GM12874 (cell line): ENCODE results near the gene TMEM182.

Source experiments
- TF ChIP-seq, protein P1 (sequence below): IDR thresholded peaks from 2 replicates; pipeline ENCODE4 v1.5.1; 2011; ENCODE audit warnings: low read depth, mild to moderate bottlenecking, control low read depth, low read length, moderate library complexity; ENCODE audit not compliant: insufficient read depth

TMEM182 gene, protein sequence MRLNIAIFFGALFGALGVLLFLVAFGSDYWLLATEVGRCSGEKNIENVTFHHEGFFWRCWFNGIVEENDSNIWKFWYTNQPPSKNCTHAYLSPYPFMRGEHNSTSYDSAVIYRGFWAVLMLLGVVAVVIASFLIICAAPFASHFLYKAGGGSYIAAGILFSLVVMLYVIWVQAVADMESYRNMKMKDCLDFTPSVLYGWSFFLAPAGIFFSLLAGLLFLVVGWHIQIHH

DNA sequence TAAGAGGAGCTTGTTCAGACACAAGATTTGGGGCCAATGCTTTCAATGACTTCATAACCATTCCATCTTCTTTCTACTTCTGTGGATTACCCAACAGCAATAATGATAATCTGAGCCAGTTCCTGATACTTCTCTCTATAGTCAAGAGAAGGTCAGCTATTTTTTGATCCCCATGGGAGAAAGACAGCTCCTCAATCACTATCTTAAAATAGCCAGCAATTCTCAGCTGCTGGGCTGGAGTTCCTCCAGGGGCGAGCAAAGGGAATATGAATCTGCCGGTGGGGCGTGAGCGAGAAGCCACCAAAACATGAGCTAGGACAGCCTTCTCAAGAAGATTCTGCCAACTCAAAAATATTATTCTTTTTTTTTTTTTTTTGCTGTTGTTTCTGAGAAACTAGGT, at the start of gene TMEM182:
Gene TMEM182, plus strand, starts transcription at position 269 of the 400 bp plus-strand sequence. CDS start 187 bp downstream, outside the sequence.
- TF ChIP-seq, protein P1, sequence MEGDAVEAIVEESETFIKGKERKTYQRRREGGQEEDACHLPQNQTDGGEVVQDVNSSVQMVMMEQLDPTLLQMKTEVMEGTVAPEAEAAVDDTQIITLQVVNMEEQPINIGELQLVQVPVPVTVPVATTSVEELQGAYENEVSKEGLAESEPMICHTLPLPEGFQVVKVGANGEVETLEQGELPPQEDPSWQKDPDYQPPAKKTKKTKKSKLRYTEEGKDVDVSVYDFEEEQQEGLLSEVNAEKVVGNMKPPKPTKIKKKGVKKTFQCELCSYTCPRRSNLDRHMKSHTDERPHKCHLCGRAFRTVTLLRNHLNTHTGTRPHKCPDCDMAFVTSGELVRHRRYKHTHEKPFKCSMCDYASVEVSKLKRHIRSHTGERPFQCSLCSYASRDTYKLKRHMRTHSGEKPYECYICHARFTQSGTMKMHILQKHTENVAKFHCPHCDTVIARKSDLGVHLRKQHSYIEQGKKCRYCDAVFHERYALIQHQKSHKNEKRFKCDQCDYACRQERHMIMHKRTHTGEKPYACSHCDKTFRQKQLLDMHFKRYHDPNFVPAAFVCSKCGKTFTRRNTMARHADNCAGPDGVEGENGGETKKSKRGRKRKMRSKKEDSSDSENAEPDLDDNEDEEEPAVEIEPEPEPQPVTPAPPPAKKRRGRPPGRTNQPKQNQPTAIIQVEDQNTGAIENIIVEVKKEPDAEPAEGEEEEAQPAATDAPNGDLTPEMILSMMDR, result no peak

DNA sequence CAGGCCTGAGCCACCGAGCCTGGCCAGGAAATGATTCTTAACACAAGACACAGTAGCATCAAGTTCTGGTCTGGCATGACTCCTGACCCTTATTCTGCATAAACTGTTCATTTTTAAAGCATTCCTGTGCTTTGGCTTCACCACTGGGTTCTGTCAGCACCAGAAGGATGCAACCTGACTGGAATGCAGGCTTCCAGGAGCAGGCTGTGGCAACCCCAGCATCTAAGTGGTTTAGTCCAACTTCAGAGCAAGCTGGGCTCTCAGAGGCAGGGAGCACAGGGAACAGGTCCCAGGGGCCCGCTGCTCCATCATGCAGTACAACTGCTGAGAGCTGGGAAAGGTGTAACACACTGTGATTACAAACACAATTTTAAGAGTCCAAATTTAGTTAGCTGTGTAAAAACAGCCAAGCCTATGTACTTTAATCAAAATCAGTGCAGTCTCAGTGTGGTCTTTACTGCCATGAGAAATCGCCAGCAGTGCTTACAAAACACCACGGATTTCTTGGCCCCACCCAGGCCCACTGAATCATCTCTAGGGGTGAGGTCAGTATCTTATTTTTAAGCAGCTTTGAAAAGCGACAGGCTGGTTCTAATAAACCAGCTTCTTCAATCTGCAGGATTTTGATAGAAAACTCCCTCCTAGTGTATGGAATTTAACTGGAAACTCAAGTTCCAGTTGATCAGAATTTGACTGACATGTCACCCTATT, 44.4 kb upstream of the TMEM182 start:
- TF ChIP-seq, protein P1, result no peak

DNA sequence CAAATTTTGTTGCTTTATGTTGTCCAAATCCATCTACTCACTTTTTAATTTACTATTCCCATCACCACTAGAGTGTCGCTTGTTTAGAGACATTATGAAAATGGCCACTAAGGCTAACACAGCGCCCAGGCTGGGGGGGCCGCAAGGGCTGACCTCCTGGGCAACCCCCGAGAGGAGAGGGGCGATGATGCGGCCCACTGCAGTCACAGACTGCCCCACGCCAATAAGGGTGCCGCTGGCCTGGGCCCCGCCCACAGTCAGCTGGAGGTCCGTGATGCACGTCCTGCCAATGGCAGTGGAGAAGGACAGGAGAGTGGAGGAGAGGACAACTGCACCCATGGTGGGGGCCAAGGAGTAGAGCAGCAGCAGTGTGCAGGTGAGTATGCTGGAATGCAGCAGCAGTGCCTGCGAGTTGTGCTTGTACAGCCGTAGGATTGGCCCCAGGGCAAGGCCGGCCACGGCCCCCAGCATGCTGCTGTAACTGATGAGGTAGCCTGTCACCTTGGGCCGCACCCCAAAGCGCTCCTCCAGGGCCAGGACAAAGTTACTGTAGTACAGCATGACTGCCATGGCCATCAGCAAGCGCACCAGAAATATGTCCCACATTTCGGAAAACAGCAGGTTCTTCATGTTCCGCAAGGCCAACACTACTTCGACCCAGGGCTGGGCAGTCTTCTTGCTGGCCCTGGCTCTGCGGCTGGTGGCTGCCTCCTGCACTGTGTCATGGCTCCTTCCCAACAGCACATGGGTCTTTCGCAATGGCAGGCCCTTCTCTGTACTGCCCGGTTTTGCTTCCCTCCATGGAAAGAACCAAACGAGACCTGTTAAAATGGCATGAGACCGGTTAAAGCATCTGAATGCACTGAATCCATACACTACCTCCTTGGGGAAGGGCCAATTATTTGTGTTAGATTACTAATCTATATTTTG, 43.2 kb upstream of the TMEM182 start:
- TF ChIP-seq, protein P1, result no peak

DNA sequence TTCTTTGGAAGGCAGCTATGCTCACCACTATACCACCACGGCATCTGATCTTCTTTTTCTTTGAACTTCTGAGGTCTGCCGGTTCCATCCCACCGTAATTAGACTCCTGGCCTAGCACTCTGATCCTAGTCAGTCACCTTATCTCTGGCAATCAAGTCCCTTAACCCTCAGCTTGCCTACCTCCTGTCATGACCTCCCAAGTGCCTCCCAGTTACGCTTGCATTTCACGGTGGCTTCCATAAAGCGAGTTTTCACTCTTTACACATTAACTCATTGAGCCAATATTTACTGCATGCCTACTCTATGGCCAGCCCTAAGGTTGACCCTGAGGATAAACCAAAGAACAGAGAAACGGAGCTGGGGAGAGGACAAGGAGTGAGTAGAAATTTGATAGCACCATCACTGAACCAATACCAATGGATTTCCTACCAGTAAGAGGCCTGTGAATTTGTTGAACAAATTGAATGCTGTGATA, 37.8 kb upstream of the TMEM182 start:
- TF ChIP-seq, protein P1, result no peak

DNA sequence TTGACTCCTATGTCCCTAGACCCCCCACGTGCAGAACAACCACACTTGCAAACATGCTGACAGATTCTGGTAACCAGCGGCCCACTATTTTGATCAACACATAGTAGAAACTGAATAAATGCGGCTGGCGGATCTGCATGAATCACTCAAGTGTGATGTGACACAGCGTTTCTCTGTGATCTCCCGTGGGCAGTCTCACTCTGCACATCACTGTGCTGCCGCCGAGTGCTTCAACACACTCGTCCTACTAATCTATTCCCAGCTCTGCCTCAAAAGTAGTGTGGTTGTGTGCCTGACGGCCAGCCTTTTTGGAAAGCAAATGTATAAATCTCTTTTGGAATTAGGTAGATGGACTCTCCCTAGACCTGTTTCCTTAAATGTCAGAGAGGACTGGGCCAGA, 37.3 kb upstream of the TMEM182 start:
- TF ChIP-seq, protein P1, result no peak

DNA sequence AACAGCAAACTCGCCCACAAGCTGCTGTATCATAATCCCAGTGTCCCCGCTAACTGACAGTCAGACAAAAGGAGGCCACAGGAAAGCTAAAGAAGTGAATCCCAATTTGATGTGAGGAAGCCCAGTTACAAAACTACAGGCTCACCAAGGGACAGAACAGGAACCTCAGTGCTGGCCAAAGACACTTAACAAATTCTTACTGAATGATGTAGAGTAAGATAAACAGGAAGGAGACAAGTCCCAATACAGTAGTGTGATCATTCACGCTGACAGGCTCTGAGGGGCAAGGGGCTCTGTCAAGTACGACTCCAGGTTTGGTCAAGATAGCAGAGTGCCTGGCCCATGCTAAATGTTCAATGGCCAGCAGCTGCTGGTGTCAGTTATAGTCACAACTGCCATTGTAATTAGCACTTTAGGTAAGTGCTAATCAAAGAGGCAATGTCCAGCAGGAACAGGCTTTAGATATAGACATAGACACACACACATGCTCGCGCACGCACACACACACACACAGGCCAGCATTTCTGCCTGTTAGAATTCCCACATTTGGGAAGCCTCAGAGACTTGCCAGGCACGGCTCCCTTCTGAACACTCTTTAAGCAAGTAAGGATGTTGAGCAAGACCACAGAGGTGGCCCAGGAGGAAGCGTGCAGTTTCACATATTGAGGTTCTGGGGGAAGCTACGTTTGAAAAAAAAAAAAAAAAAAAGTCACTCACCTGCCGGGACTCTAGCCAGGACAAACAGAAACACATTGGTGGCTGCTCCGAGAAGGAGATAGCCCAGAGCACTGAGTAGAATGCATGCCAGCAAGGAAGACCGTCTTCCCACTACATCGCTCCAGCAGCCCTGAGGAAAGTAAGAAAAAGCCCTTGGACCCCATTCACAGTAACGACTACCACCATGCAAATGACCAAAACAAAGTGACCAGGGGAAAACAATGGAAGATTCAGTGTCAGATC, 35.4 kb upstream of the TMEM182 start:
- TF ChIP-seq, protein P1, result no peak
